Measurements from ENCODE around the gene BEST1.

The BEST1 gene

GRCh38 chr11:61960532-61960931, 10.4 kb downstream of the BEST1 start:
- no peak overlapping the region for H3K4me2 ChIP-seq (ENCODE audit: low read length)
- H3K4me3 ChIP-seq (ENCODE audit: low read length), result no peak overlapping the region
- H4K20me1 ChIP-seq (ENCODE audit: control insufficient read depth, insufficient read depth, low read depth, low read length), result peaks cover 26% of the 10 kb centered on the region
- peaks cover 8% of the 10 kb centered on the region for H3K79me2 ChIP-seq (ENCODE audit: control insufficient read depth, low read length)
- no peaks in the 10 kb centered on the region for H3K27me3 ChIP-seq (ENCODE audit: control insufficient read depth, low read length)
- H3K9me2 ChIP-seq (replicated peaks; ENCODE audit: control insufficient read depth, low read length), result no peaks in the 10 kb centered on the region
- TF ChIP-seq EZH2phosphoT487 (IDR thresholded peaks at IDR 0.05; ENCODE audit: borderline replicate concordance, low read length), result no peak
- TF ChIP-seq, protein P1, sequence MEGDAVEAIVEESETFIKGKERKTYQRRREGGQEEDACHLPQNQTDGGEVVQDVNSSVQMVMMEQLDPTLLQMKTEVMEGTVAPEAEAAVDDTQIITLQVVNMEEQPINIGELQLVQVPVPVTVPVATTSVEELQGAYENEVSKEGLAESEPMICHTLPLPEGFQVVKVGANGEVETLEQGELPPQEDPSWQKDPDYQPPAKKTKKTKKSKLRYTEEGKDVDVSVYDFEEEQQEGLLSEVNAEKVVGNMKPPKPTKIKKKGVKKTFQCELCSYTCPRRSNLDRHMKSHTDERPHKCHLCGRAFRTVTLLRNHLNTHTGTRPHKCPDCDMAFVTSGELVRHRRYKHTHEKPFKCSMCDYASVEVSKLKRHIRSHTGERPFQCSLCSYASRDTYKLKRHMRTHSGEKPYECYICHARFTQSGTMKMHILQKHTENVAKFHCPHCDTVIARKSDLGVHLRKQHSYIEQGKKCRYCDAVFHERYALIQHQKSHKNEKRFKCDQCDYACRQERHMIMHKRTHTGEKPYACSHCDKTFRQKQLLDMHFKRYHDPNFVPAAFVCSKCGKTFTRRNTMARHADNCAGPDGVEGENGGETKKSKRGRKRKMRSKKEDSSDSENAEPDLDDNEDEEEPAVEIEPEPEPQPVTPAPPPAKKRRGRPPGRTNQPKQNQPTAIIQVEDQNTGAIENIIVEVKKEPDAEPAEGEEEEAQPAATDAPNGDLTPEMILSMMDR (IDR thresholded peaks at IDR 0.05; ENCODE audit: low read depth, low read length, poor library complexity, severe bottlenecking), result no peak
- H3K36me3 ChIP-seq (ENCODE audit: control insufficient read depth, low read length), result peaks cover 31% of the 10 kb centered on the region
- no peaks in the 10 kb centered on the region for H3K9me3 ChIP-seq (ENCODE audit: control insufficient read depth, insufficient read depth, low read length)
- no peak overlapping the region for H3K27ac ChIP-seq (ENCODE audit: low read depth, low read length)
- H3F3A ChIP-seq (ENCODE audit: control insufficient read depth, insufficient read depth), result peaks cover 12% of the 10 kb centered on the region
- H3K4me1 ChIP-seq (ENCODE audit: control insufficient read depth, low read length), result peaks cover 29% of the 10 kb centered on the region

DNA sequence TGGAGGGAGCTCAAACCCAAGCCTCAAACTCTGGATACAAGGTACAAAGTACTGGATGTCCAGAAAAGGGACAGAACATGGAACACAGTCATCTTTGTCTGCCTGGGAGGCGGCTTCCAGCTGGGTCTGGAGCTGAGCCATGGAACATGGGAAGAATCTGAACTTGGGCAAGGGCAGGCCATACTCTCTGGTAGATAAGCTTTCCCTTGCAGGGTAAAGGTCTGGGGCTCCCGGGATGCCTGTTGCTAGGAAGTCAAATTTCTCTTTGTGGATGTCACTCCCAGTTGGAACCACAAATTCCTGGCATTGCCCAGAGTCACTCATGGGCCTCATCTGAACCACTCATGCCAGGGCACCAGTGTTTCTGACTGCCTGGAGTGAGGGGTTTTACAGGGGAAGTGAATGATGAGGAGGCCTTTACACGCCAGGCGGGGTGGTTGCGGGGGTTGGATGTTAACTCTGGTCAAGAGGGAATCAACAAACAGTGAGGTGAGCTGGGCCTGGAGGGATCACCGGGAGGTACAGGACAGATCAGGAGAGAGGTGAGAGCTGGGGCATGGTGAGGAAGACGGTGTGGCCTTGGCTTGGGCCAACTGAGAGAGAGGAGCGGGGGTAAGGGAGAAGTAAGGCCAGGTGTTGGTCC, 11.5 kb downstream of the BEST1 start:
- peaks cover 20% of the 10 kb centered on the region for H3K79me2 ChIP-seq (ENCODE audit: control insufficient read depth, low read length)
- H3K9me3 ChIP-seq (ENCODE audit: control insufficient read depth, insufficient read depth, low read length), result no peaks in the 10 kb centered on the region
- H4K20me1 ChIP-seq (ENCODE audit: control insufficient read depth, insufficient read depth, low read depth, low read length), result peaks cover 34% of the 10 kb centered on the region
- peaks cover 14% of the 10 kb centered on the region for H3F3A ChIP-seq (ENCODE audit: control insufficient read depth, insufficient read depth)
- peaks cover 32% of the 10 kb centered on the region for H3K4me1 ChIP-seq (ENCODE audit: control insufficient read depth, low read length)
- no peak overlapping the region for H3K27ac ChIP-seq (ENCODE audit: low read depth, low read length)
- H3K4me2 ChIP-seq (ENCODE audit: low read length), result no peak overlapping the region
- H3K27me3 ChIP-seq (ENCODE audit: control insufficient read depth, low read length), result no peaks in the 10 kb centered on the region
- no peaks in the 10 kb centered on the region for H3K9me2 ChIP-seq (replicated peaks; ENCODE audit: control insufficient read depth, low read length)
- no peak overlapping the region for H3K4me3 ChIP-seq (ENCODE audit: low read length)
- peaks cover 43% of the 10 kb centered on the region for H3K36me3 ChIP-seq (ENCODE audit: control insufficient read depth, low read length)
- TF ChIP-seq, protein P1 (IDR thresholded peaks at IDR 0.05; ENCODE audit: low read depth, low read length, poor library complexity, severe bottlenecking), result no peak
- TF ChIP-seq EZH2phosphoT487 (IDR thresholded peaks at IDR 0.05; ENCODE audit: borderline replicate concordance, low read length), result no peak

GRCh38 chr11:61962213-61963015, 12.3 kb downstream of the BEST1 start:
- H3K27ac ChIP-seq (ENCODE audit: low read depth, low read length), result no peak overlapping the region
- peaks cover 14% of the 10 kb centered on the region for H3F3A ChIP-seq (ENCODE audit: control insufficient read depth, insufficient read depth)
- H3K4me2 ChIP-seq (ENCODE audit: low read length), result no peak overlapping the region
- H3K9me3 ChIP-seq (ENCODE audit: control insufficient read depth, insufficient read depth, low read length), result no peaks in the 10 kb centered on the region
- H3K4me1 ChIP-seq (ENCODE audit: control insufficient read depth, low read length), result peaks cover 32% of the 10 kb centered on the region
- no peak overlapping the region for H3K4me3 ChIP-seq (ENCODE audit: low read length)
- H3K79me2 ChIP-seq (ENCODE audit: control insufficient read depth, low read length), result peaks cover 26% of the 10 kb centered on the region
- peaks cover 46% of the 10 kb centered on the region for H3K36me3 ChIP-seq (ENCODE audit: control insufficient read depth, low read length)
- peaks cover 37% of the 10 kb centered on the region for H4K20me1 ChIP-seq (ENCODE audit: control insufficient read depth, insufficient read depth, low read depth, low read length)
- H3K9me2 ChIP-seq (replicated peaks; ENCODE audit: control insufficient read depth, low read length), result no peaks in the 10 kb centered on the region
- TF ChIP-seq, protein P1 (IDR thresholded peaks at IDR 0.05; ENCODE audit: low read depth, low read length, poor library complexity, severe bottlenecking), result no peak
- TF ChIP-seq EZH2phosphoT487 (IDR thresholded peaks at IDR 0.05; ENCODE audit: borderline replicate concordance, low read length), result no peak
- H3K27me3 ChIP-seq (ENCODE audit: control insufficient read depth, low read length), result no peaks in the 10 kb centered on the region

All from DOHH2 (cell line).